B cell (primary cell): Measurements from ENCODE around the gene EIF4A3. TPM values are rescaled to one million over a fixed set of nuclear protein-coding genes. Genes with fewer than 3 reads are reported as not detected.
A peak's percentile ranks its signal among the peaks of the same experiment; 100 is the strongest.

Experiments
- ATAC-seq: fragments of 200-7000 bp; cut with Tn5 transposase; one replicate; pipeline ENCODE4 v1.10.0; 2021; ENCODE audit warnings: low read depth, mild to moderate bottlenecking, moderate number of reproducible peaks, moderate library complexity
- CTCF ChIA-PET: fragments of 350-600 bp; sonication (Branson Sonifier 250); formaldehyde crosslinking; loops from one replicate; lab custom pipeline; 2021; ENCODE audit warnings: antibody characterized with exemption, inconsistent platforms; lab: Charles Lee
- POLR2A ChIA-PET: fragments of 350-600 bp; sonication (Branson Sonifier 250); formaldehyde crosslinking; loops from one replicate; lab custom pipeline; 2021; ENCODE audit warnings: antibody characterized with exemption; lab: Charles Lee
- DNase-seq: peaks from one replicate; pipeline ENCODE4 v3.0.0; 2013
- H2AFZ ChIP-seq: 2 replicates; pipeline ENCODE4 v1.6.1; 2012; ENCODE audit warnings: mild to moderate bottlenecking, low read depth, low read length; ENCODE audit not compliant: insufficient read depth, poor library complexity, severe bottlenecking
- H3K27ac ChIP-seq, 2 donors: 1 replicate in 1 of 2; 2 replicates in 1 of 2; pipeline ENCODE4 v1.5.1; 2012 to 2013; ENCODE audit warnings: low read length in 2 of 2, mild to moderate bottlenecking in 2 of 2, moderate library complexity in 1 of 2
- H3K27me3 ChIP-seq, 4 experiments: fragments of 200-600 bp in 1 of 4; sonication (generic) in 1 of 4; replicated peaks in 1 of 4; 1 replicate in 2 of 4; 2 replicates in 2 of 4; pipeline versions ENCODE4 v1.6.1 to v1.7.0; 2013 to 2016; ENCODE audit warnings: low read length in 3 of 4, mild to moderate bottlenecking in 2 of 4, mixed read lengths in 1 of 4, moderate library complexity in 1 of 4; ENCODE audit not compliant: insufficient read depth in 4 of 4, control insufficient read depth in 3 of 4; ENCODE audit errors: control extremely low read depth in 1 of 4
- H3K36me3 ChIP-seq, 2 experiments: replicated peaks in 1 of 2; 1 replicate in 1 of 2; 2 replicates in 1 of 2; pipeline versions ENCODE4 v1.6.1 to v1.7.1; 2013; ENCODE audit warnings: low read length in 1 of 2; ENCODE audit not compliant: insufficient read depth in 2 of 2, control insufficient read depth in 1 of 2; ENCODE audit errors: control extremely low read depth in 1 of 2, extremely low read depth in 1 of 2
- H3K4me1 ChIP-seq, 2 donors: fragments of 200-600 bp in 1 of 2; sonication (generic) in 1 of 2; 1 replicate in 1 of 2; 2 replicates in 1 of 2; pipeline versions ENCODE4 v1.5.1 to v1.6.1; 2013 to 2017; ENCODE audit warnings: low read length in 2 of 2; ENCODE audit not compliant: control insufficient read depth in 2 of 2, insufficient read depth in 2 of 2
- H3K4me2 ChIP-seq: replicated peaks from 2 replicates; pipeline ENCODE3; 2012; ENCODE audit warnings: mild to moderate bottlenecking, low read depth, low read length; ENCODE audit not compliant: poor library complexity, severe bottlenecking
- H3K4me3 ChIP-seq, 5 experiments: fragments of 200-600 bp in 1 of 5; sonication (generic) in 1 of 5; 1 replicate in 3 of 5; 2 replicates in 2 of 5; pipeline versions ENCODE4 v1.5.1 to v1.7.0; 2011 to 2016; ENCODE audit warnings: low read length in 4 of 5, mild to moderate bottlenecking in 4 of 5, low read depth in 2 of 5, control low read depth in 1 of 5, moderate library complexity in 1 of 5; ENCODE audit not compliant: insufficient read depth in 1 of 5; ENCODE audit errors: control extremely low read depth in 1 of 5, extremely low read depth in 1 of 5
- H3K79me2 ChIP-seq: fragments of 200-600 bp; sonication (generic); one replicate; pipeline ENCODE4 v1.6.0; 2016; ENCODE audit warnings: low read length; ENCODE audit not compliant: control insufficient read depth, insufficient read depth
- H3K9ac ChIP-seq: fragments of 200-600 bp; sonication (generic); 2 replicates; pipeline ENCODE4 v1.6.1; 2017; ENCODE audit warnings: mild to moderate bottlenecking, low read length, moderate library complexity
- H3K9me3 ChIP-seq, 3 donors: one replicate each; pipeline versions ENCODE4 v1.6.1 to v1.7.1; 2013; ENCODE audit warnings: low read length in 2 of 3; ENCODE audit not compliant: control insufficient read depth in 2 of 3, insufficient read depth in 1 of 3; ENCODE audit errors: control extremely low read depth in 1 of 3
- H4K20me1 ChIP-seq: 2 replicates; pipeline ENCODE4 v1.6.0; 2012; ENCODE audit warnings: mild to moderate bottlenecking, low read length; ENCODE audit not compliant: insufficient read depth, control insufficient read depth, poor library complexity, severe bottlenecking
- H3K27ac Mint-ChIP-seq: one replicate; pipeline ENCODE4 v1.8.0; 2021; ENCODE audit warnings: mixed read lengths
- H3K27me3 Mint-ChIP-seq: one replicate; pipeline ENCODE4 v1.8.0; 2021; ENCODE audit warnings: mixed read lengths
- H3K4me1 Mint-ChIP-seq: one replicate; pipeline ENCODE4 v1.8.0; 2021; ENCODE audit warnings: mixed read lengths
- H3K4me3 Mint-ChIP-seq: one replicate; pipeline ENCODE4 v1.8.0; 2021; ENCODE audit warnings: mixed read lengths
- H3K9me3 Mint-ChIP-seq: one replicate; pipeline ENCODE4 v1.8.0; 2022; ENCODE audit warnings: mixed read lengths; ENCODE audit not compliant: insufficient read depth
- CTCF ChIP-seq: fragments of 200-600 bp; IDR thresholded peaks from one replicate; pipeline ENCODE4 v1.8.0; 2022; ENCODE audit warnings: antibody characterized with exemption, mild to moderate bottlenecking
- EZH2 ChIP-seq: IDR thresholded peaks from 2 replicates; pipeline ENCODE4 v1.6.1; 2012; ENCODE audit warnings: borderline replicate concordance, low read depth, mild to moderate bottlenecking, moderate library complexity, low read length; ENCODE audit not compliant: insufficient read depth, poor library complexity, severe bottlenecking
- WGBS: methylation state at CpG from one replicate; pipeline ENCODE4 v1.1.5; 2013; ENCODE audit warnings: missing lambda C conversion rate; ENCODE audit not compliant: insufficient coverage; 5-methylcytosine and 5-hydroxymethylcytosine counted together
- intact Hi-C: fragments of 100-400 bp; cut with micrococcal nuclease; formaldehyde crosslinking; loops from one replicate; pipeline ENCODE4 v1.10.0; 2022
- polyA plus RNA-seq: library from polyadenylated mRNA; depleted of rRNA; stranded (reverse); fragments of >200 nt; gene quantifications from 2 replicates; pipeline ENCODE4 v1.2.3, GENCODE V29; 2012
- total RNA-seq, 2 donors: library from RNA; stranded (reverse); fragments of 120-200 nt in 1 of 2; gene quantifications; 1 replicate in 1 of 2; 2 replicates in 1 of 2; pipeline versions ENCODE4 v1.2.3 to v1.2.4, GENCODE V29; 2013 to 2022

The EIF4A3 gene
- total and polyA plus RNA-seq, 2 donors (not counting 1 experiment from before 2014, with no cell fraction given): 86.0 to 137 TPM

GRCh38 chr17:80103449-80104085, 43.4 kb downstream of the EIF4A3 start:
- Mint-ChIP-seq H3K4me3 (peak overlapping the region; percentile 52), H3K27me3 (no peaks in the 10 kb centered on the region), H3K27ac (no peak overlapping the region), H3K9me3 (no peaks in the 10 kb centered on the region), H3K4me1 (peaks cover 24% of the 10 kb centered on the region)
- no peak for DNase-seq
- H3K4me2 ChIP-seq: no peak overlapping the region
- no peaks in the 10 kb centered on the region for H4K20me1 ChIP-seq
- 89% methylated on average over 15 of the region's 19 CpGs for WGBS
- H3K4me3 ChIP-seq: no peak overlapping the region
- H3K36me3 ChIP-seq: no peaks in the 10 kb centered on the region
- no peak for TF ChIP-seq CTCF
- POLR2A ChIA-PET: interaction anchor here (0.6 kb wide), 1 partner anchor 45 kb away, joined by 3 read pairs; no protein-coding TSS in a partner anchor
- no peak overlapping the region for H2AFZ ChIP-seq
- ATAC-seq: no peak
- no peaks in the 10 kb centered on the region for H3K9me3 ChIP-seq
- no peak overlapping the region for H3K9ac ChIP-seq
- CTCF ChIA-PET: interaction anchor here (0.9 kb wide), 1 partner anchor 10 kb away, joined by 3 read pairs; no protein-coding TSS in a partner anchor
- H3K27ac ChIP-seq: no peak overlapping the region
- intact Hi-C loops: loop anchor here (5.0 kb wide), 1 partner anchor 96 kb away; no protein-coding TSS in a partner anchor
- no peaks in the 10 kb centered on the region for H3K79me2 ChIP-seq
- H3K27me3 ChIP-seq: peaks cover 0 to 3% (median 0%) of the 10 kb centered on the region in 4 experiments
- H3K4me1 ChIP-seq: peaks cover 14 to 22% of the 10 kb centered on the region in 2 donors

- 90% methylated on average over 11 of the region's 15 CpGs for WGBS
- no peak overlapping the region for H3K9ac ChIP-seq
Observed at GRCh38 chr17:80102664-80103448, 44.1 kb downstream of the EIF4A3 start.

More at GRCh38 chr17:80102664-80103448, 44.1 kb downstream of the EIF4A3 start:
- peaks cover 14 to 22% of the 10 kb centered on the region in 2 donors for H3K4me1 ChIP-seq
- no peaks in the 10 kb centered on the region for H3K9me3 Mint-ChIP-seq
- H3K27me3 ChIP-seq: peaks cover 0 to 3% (median 0%) of the 10 kb centered on the region in 4 experiments
- no peak overlapping the region for H3K27ac ChIP-seq
- ChIA-PET POLR2A (no interaction called here), CTCF (no interaction called here)
- no peaks in the 10 kb centered on the region for H3K27me3 Mint-ChIP-seq
- H3K4me3 ChIP-seq: no peak overlapping the region
- peak overlapping the region; percentile 91 for H3K27ac Mint-ChIP-seq
- DNase-seq (no peak), ATAC-seq (no peak)
- no peak overlapping the region for H2AFZ ChIP-seq
- H3K4me3 Mint-ChIP-seq: peak overlapping the region; percentile 90
- peaks cover 24% of the 10 kb centered on the region for H3K4me1 Mint-ChIP-seq
- no peak for TF ChIP-seq EZH2
- no peaks in the 10 kb centered on the region for H3K79me2 ChIP-seq
- H3K9me3 ChIP-seq: no peaks in the 10 kb centered on the region
- H3K36me3 ChIP-seq: no peaks in the 10 kb centered on the region
- intact Hi-C loops: loop anchor here (5.0 kb wide), 1 partner anchor 96 kb away; no protein-coding TSS in a partner anchor
- H4K20me1 ChIP-seq: no peaks in the 10 kb centered on the region
- peak overlapping the region; percentile 95 for H3K4me2 ChIP-seq
